ENCODE results near the gene DBI. TPM values are rescaled to one million over a fixed set of nuclear protein-coding genes. Genes with fewer than 3 reads are reported as not detected.

The DBI gene
- total RNA-seq, 1 experiment from 2014 or later = 230 TPM

DNA sequence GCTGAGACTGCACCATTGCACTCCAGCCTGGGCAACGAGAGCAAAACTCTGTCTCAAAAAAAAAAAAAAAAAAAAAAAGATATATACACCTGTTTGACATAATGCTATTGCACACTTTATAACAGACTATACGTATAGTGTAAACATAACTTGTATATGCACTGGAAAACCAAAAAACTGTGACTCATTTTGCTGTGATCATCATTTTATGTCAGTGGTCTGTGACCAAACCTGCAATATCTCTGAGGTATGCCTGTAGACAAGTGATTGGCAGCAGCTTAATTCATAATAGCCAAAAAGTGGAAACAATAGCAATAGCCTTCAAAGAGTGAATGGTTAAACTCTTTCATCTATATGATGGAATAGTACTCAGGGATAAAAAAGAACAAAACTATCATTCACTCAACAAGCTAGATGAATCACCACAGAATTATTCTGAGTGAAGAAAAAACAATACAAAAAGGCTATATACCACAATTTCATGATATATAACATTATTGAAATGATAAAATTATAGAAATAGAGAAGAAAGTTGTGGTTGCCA lies 6.3 kb upstream of the DBI start:
- ChIA-PET CTCF (no interaction called here), POLR2A (ENCODE audit: low non-redundant PET) (no interaction called here)
- Histone ChIP-seq H3K27me3 (replicated peaks; ENCODE audit: insufficient read depth, low read depth, low read length, poor library complexity) (no peaks in the 10 kb centered on the region), H3K27ac (ENCODE audit: low read depth, low read length, poor library complexity, severe bottlenecking) (no peak overlapping the region), H3K4me1 (ENCODE audit: insufficient read depth, low read length, poor library complexity, severe bottlenecking) (peaks cover 6% of the 10 kb centered on the region), H3K36me3 (ENCODE audit: insufficient read depth, low read length, poor library complexity, severe bottlenecking) (no peaks in the 10 kb centered on the region), H3K9me3 (ENCODE audit: low read depth, low read length, poor library complexity, severe bottlenecking) (no peaks in the 10 kb centered on the region), H3K4me3 (ENCODE audit: low read depth, low read length, poor library complexity, severe bottlenecking) (no peak overlapping the region)
- no peak for DNase-seq (ENCODE audit: low spot score)
- intact Hi-C loops (cut with micrococcal nuclease; ENCODE audit: unreplicated experiment) = no loop called here
- TF ChIP-seq EZH2 (IDR thresholded peaks at IDR 0.05; ENCODE audit: borderline replicate concordance, low read depth, low read length, poor library complexity, severe bottlenecking) (no peak), CTCF (conservative IDR thresholded peaks at IDR 0.05; ENCODE audit: low read depth, low read length) (no peak)
- BruUV-seq (replicated peaks) = no TSS peak

- no peaks in the 10 kb centered on the region for H3K9me3 ChIP-seq (ENCODE audit: low read depth, low read length, poor library complexity, severe bottlenecking)
- BruUV-seq (replicated peaks) = no TSS peak
- peaks cover 11% of the 10 kb centered on the region for H3K4me1 ChIP-seq (ENCODE audit: insufficient read depth, low read length, poor library complexity, severe bottlenecking)
- H3K36me3 ChIP-seq (ENCODE audit: insufficient read depth, low read length, poor library complexity, severe bottlenecking) = peaks cover 18% of the 10 kb centered on the region
- DNase-seq (ENCODE audit: low spot score) = no peak
- intact Hi-C loops (cut with micrococcal nuclease; ENCODE audit: unreplicated experiment) = no loop called here
- ChIA-PET POLR2A (ENCODE audit: low non-redundant PET) (no interaction called here), CTCF (no interaction called here)
- no peak overlapping the region for H3K4me3 ChIP-seq (ENCODE audit: low read depth, low read length, poor library complexity, severe bottlenecking)
- no peak for TF ChIP-seq CTCF (conservative IDR thresholded peaks at IDR 0.05; ENCODE audit: low read depth, low read length)
- TF ChIP-seq EZH2 (IDR thresholded peaks at IDR 0.05; ENCODE audit: borderline replicate concordance, low read depth, low read length, poor library complexity, severe bottlenecking) = no peak
- H3K27ac ChIP-seq (ENCODE audit: low read depth, low read length, poor library complexity, severe bottlenecking) = no peak overlapping the region
- H3K27me3 ChIP-seq (replicated peaks; ENCODE audit: insufficient read depth, low read depth, low read length, poor library complexity) = no peaks in the 10 kb centered on the region
Observed at GRCh38 chr2:119364798-119365197, 2.0 kb upstream of the DBI start.

DNA sequence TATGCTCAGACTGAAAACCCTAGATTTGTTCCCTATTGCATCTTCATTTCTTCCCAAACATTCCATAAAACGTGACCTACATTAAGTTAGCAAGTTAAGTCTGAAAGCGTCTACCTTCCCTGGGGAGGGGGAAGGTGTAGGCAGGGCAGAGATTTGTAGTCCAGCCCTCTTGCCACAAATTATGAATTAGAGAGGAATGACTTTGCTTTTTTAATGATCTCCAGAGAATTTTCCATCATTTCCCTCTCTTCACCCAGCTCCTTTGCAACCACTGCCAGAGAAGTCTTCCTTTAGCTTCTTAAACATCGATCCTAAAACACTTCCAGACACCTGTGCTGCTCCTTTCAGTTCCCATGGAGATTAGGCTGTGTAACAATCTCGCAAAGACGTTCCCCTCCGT lies 1.3 kb upstream of the DBI start:
- CTCF ChIA-PET = no interaction called here
- H3K4me3 ChIP-seq (ENCODE audit: low read depth, low read length, poor library complexity, severe bottlenecking) = peak overlapping the region; percentile 66
- BruUV-seq (replicated peaks) = no TSS peak

More for the DNA sequence above, 1.3 kb upstream of the DBI start:
- POLR2A ChIA-PET (ENCODE audit: low non-redundant PET) = interaction anchor here (1.3 kb wide), 1 partner anchor 145 kb away, joined by 3 read pairs; no protein-coding TSS in a partner anchor
- H3K27ac ChIP-seq (ENCODE audit: low read depth, low read length, poor library complexity, severe bottlenecking) = peak overlapping the region; percentile 85
- H3K9me3 ChIP-seq (ENCODE audit: low read depth, low read length, poor library complexity, severe bottlenecking) = no peaks in the 10 kb centered on the region
- DNase-seq (ENCODE audit: low spot score) = no peak
- H3K4me1 ChIP-seq (ENCODE audit: insufficient read depth, low read length, poor library complexity, severe bottlenecking) = peaks cover 11% of the 10 kb centered on the region
- peaks cover 25% of the 10 kb centered on the region for H3K36me3 ChIP-seq (ENCODE audit: insufficient read depth, low read length, poor library complexity, severe bottlenecking)
- intact Hi-C loops (cut with micrococcal nuclease; ENCODE audit: unreplicated experiment) = no loop called here
- TF ChIP-seq CTCF (conservative IDR thresholded peaks at IDR 0.05; ENCODE audit: low read depth, low read length) (no peak), EZH2 (IDR thresholded peaks at IDR 0.05; ENCODE audit: borderline replicate concordance, low read depth, low read length, poor library complexity, severe bottlenecking) (no peak)
- H3K27me3 ChIP-seq (replicated peaks; ENCODE audit: insufficient read depth, low read depth, low read length, poor library complexity) = no peaks in the 10 kb centered on the region
